H9 (cell line): Measurements from ENCODE around the gene GCNT3. TPM values are rescaled to one million over a fixed set of nuclear protein-coding genes. Genes with fewer than 3 reads are reported as not detected.

Source experiments
- DNase-seq: peaks from one replicate; pipeline ENCODE4 v3.0.0-alpha.2; 2017
- H2AFZ ChIP-seq: one replicate; pipeline ENCODE4 v1.6.1; 2013; ENCODE audit warnings: mild to moderate bottlenecking, low read length, control low read depth, moderate library complexity
- H2AK5ac ChIP-seq: 2 replicates; pipeline ENCODE4 v1.6.1; 2013; ENCODE audit warnings: low read length, control low read depth, mixed read lengths; ENCODE audit not compliant: insufficient read length
- H2BK120ac ChIP-seq: one replicate; pipeline ENCODE4 v1.6.1; 2013; ENCODE audit warnings: low read depth, mild to moderate bottlenecking, low read length, control low read depth, inconsistent platforms; ENCODE audit not compliant: poor library complexity, severe bottlenecking
- H2BK12ac ChIP-seq: 2 replicates; pipeline ENCODE4 v1.6.1; 2013; ENCODE audit warnings: low read length, control low read depth, mixed read lengths, low read depth; ENCODE audit not compliant: insufficient read length
- H2BK15ac ChIP-seq: 2 replicates; pipeline ENCODE4 v1.6.1; 2013; ENCODE audit warnings: low read depth, low read length, control low read depth
- H2BK20ac ChIP-seq: one replicate; pipeline ENCODE4 v1.6.1; 2013; ENCODE audit warnings: low read depth, mild to moderate bottlenecking, low read length, control low read depth, inconsistent platforms; ENCODE audit not compliant: poor library complexity, severe bottlenecking
- H2BK5ac ChIP-seq: 2 replicates; pipeline ENCODE4 v1.6.1; 2013; ENCODE audit warnings: low read length, control low read depth, mixed read lengths; ENCODE audit not compliant: insufficient read length
- H3K14ac ChIP-seq: 2 replicates; pipeline ENCODE4 v1.6.1; 2013; ENCODE audit warnings: low read length, control low read depth; ENCODE audit not compliant: insufficient read depth
- H3K18ac ChIP-seq: 2 replicates; pipeline ENCODE4 v1.6.1; 2013; ENCODE audit warnings: low read depth, mild to moderate bottlenecking, mixed read lengths, low read length, control low read depth; ENCODE audit not compliant: insufficient read length
- H3K23ac ChIP-seq: 2 replicates; pipeline ENCODE4 v1.6.1; 2013; ENCODE audit warnings: low read length, control low read depth, mixed read lengths, low read depth; ENCODE audit not compliant: insufficient read length
- H3K23me2 ChIP-seq: 2 replicates; pipeline ENCODE4 v1.6.1; 2013; ENCODE audit warnings: low read depth, mild to moderate bottlenecking, mixed read lengths, low read length, control low read depth; ENCODE audit not compliant: insufficient read length, poor library complexity, severe bottlenecking
- H3K27ac ChIP-seq: 2 replicates; pipeline ENCODE4 v1.5.1; 2013; ENCODE audit warnings: low read length, control low read depth, mixed read lengths, low read depth; ENCODE audit not compliant: insufficient read length
- H3K27me3 ChIP-seq: 2 replicates; pipeline ENCODE4 v1.6.1; 2013; ENCODE audit warnings: low read length, control low read depth, inconsistent platforms; ENCODE audit not compliant: insufficient read depth
- H3K4ac ChIP-seq: 2 replicates; pipeline ENCODE4 v1.6.1; 2013; ENCODE audit warnings: low read depth, mild to moderate bottlenecking, control low read depth, inconsistent platforms, low read length, moderate library complexity
- H3K4me1 ChIP-seq: 2 replicates; pipeline ENCODE4 v1.6.1; 2013; ENCODE audit warnings: low read length, control low read depth, inconsistent platforms; ENCODE audit not compliant: insufficient read depth
- H3K4me2 ChIP-seq: 2 replicates; pipeline ENCODE4 v1.6.1; 2013; ENCODE audit warnings: low read length, control low read depth, mixed read lengths; ENCODE audit not compliant: insufficient read length, insufficient read depth
- H3K56ac ChIP-seq: 2 replicates; pipeline ENCODE4 v1.6.1; 2013; ENCODE audit warnings: low read depth, mild to moderate bottlenecking, mixed read lengths, low read length, control low read depth; ENCODE audit not compliant: insufficient read length
- H3K79me1 ChIP-seq: 2 replicates; pipeline ENCODE4 v1.6.1; 2013; ENCODE audit warnings: low read depth, mild to moderate bottlenecking, moderate library complexity, low read length, control low read depth, inconsistent platforms; ENCODE audit not compliant: insufficient read depth, poor library complexity, severe bottlenecking
- H3K79me2 ChIP-seq: 2 replicates; pipeline ENCODE4 v1.6.1; 2013; ENCODE audit warnings: low read length, control low read depth, inconsistent platforms; ENCODE audit not compliant: insufficient read depth
- H3K9ac ChIP-seq: 2 replicates; pipeline ENCODE4 v1.6.1; 2013; ENCODE audit warnings: low read length, control low read depth, mixed read lengths; ENCODE audit not compliant: insufficient read length; ENCODE audit errors: extremely low read depth
- H3K9me3 ChIP-seq: one replicate; pipeline ENCODE4 v1.6.1; 2013; ENCODE audit warnings: low read depth, low read length, inconsistent platforms; ENCODE audit not compliant: control insufficient read depth
- H3T11ph ChIP-seq: one replicate; pipeline ENCODE4 v1.6.1; 2013; ENCODE audit warnings: mild to moderate bottlenecking, low read length, control low read depth, inconsistent platforms
- H4K20me1 ChIP-seq: one replicate; pipeline ENCODE4 v1.6.1; 2013; ENCODE audit not compliant: control insufficient read depth, insufficient read length, insufficient read depth
- H4K5ac ChIP-seq: 2 replicates; pipeline ENCODE4 v1.6.1; 2013; ENCODE audit warnings: low read depth, mild to moderate bottlenecking, mixed read lengths, low read length, control low read depth; ENCODE audit not compliant: insufficient read length
- H4K8ac ChIP-seq: replicated peaks from 2 replicates; pipeline ENCODE4 v1.6.1; 2013; ENCODE audit warnings: low read length, control low read depth, mixed read lengths, low read depth; ENCODE audit not compliant: insufficient read length
- H4K91ac ChIP-seq: 2 replicates; pipeline ENCODE4 v1.6.1; 2013; ENCODE audit warnings: low read depth, mild to moderate bottlenecking, moderate library complexity, mixed read lengths, low read length, control low read depth; ENCODE audit not compliant: insufficient read length
- H3K27ac Mint-ChIP-seq, 3 experiments: 2 replicates in 2 of 3; 3 replicates in 1 of 3; pipeline ENCODE4 v1.8.0; 2020 to 2021; ENCODE audit warnings: mixed read lengths in 3 of 3, mild to moderate bottlenecking in 1 of 3, moderate library complexity in 1 of 3
- H3K27me3 Mint-ChIP-seq: 2 replicates; pipeline ENCODE4 v1.8.0; 2021; ENCODE audit warnings: low read depth, mild to moderate bottlenecking, moderate library complexity, mixed read lengths
- H3K36me3 Mint-ChIP-seq, 3 experiments: 2 replicates in 2 of 3; 3 replicates in 1 of 3; pipeline ENCODE4 v1.8.0; 2020 to 2021; ENCODE audit warnings: low read depth in 3 of 3, mixed read lengths in 3 of 3; ENCODE audit not compliant: insufficient read depth in 1 of 3
- H3K4me1 Mint-ChIP-seq, 2 experiments: 2 replicates each; pipeline ENCODE4 v1.8.0; 2020; ENCODE audit warnings: mixed read lengths in 2 of 2
- H3K4me3 Mint-ChIP-seq, 2 experiments: 2 replicates in 1 of 2; 3 replicates in 1 of 2; pipeline ENCODE4 v1.8.0; 2020 to 2021; ENCODE audit warnings: mild to moderate bottlenecking in 2 of 2, mixed read lengths in 2 of 2, moderate library complexity in 1 of 2
- H3K9me3 Mint-ChIP-seq, 2 experiments: 2 replicates in 1 of 2; 3 replicates in 1 of 2; pipeline ENCODE4 v1.8.0; 2020; ENCODE audit warnings: mild to moderate bottlenecking in 2 of 2, mixed read lengths in 2 of 2, moderate library complexity in 1 of 2
- WGBS: extraction: QIAGEN DNeasy Blood & Tissue Kit; methylation state at CpG from one replicate; pipeline ENCODE4 v1.1.7; 2013; ENCODE audit warnings: missing lambda C conversion rate, low lambda C conversion rate, mixed read lengths; ENCODE audit not compliant: insufficient read length; ENCODE audit errors: extremely low coverage; 5-methylcytosine and 5-hydroxymethylcytosine counted together
- total RNA-seq: library from RNA; stranded (reverse); gene quantifications from 2 replicates; pipeline ENCODE4 v1.2.1, GENCODE V29; 2021
- TF ChIP-seq, protein P1 (sequence below): fragments of 200-600 bp; sonication (generic); conservative IDR thresholded peaks from 3 replicates; pipeline ENCODE4 v1.8.0; 2021; ENCODE audit warnings: antibody characterized with exemption, mild to moderate bottlenecking

GCNT3 gene
- total RNA-seq, 1 experiment from 2014 or later = not detected

DNA sequence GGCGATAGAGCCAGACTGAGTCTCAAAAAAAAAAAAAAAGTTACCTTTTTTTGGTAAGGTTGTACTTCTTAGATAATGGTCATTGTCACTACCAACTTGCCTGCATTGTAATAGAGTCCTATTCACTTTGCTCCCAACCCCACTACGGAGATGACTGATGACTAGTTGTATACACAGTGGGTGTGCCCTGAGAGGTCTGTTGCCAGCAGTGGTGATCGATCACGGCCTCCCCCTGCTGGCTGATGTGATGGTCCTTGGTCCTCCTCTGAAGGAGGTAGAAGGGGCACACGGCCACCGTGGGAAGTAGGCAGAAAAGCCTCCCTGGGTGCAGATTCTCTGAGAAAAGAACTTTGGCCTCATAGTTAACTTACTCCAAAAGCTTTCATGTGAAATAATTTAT is 10.7 kb downstream of the GCNT3 start:
- no peaks in the 10 kb centered on the region for H3K79me2 ChIP-seq
- Mint-ChIP-seq H3K4me1 (peaks cover 4 to 6% of the 10 kb centered on the region in 2 experiments; a peak in 2 of 4 replicates), H3K4me3 (no peak overlapping the region), H3K36me3 (no peaks in the 10 kb centered on the region), H3K27ac (no peak overlapping the region), H3K9me3 (no peaks in the 10 kb centered on the region), H3K27me3 (peaks cover 17% of the 10 kb centered on the region)
- H4K8ac ChIP-seq = no peak overlapping the region
- no peak overlapping the region for H2AFZ ChIP-seq
- no peak overlapping the region for H4K5ac ChIP-seq
- H3K27me3 ChIP-seq = no peaks in the 10 kb centered on the region
- no peak overlapping the region for H4K91ac ChIP-seq
- no peak overlapping the region for H3K9ac ChIP-seq
- TF ChIP-seq, protein P1, sequence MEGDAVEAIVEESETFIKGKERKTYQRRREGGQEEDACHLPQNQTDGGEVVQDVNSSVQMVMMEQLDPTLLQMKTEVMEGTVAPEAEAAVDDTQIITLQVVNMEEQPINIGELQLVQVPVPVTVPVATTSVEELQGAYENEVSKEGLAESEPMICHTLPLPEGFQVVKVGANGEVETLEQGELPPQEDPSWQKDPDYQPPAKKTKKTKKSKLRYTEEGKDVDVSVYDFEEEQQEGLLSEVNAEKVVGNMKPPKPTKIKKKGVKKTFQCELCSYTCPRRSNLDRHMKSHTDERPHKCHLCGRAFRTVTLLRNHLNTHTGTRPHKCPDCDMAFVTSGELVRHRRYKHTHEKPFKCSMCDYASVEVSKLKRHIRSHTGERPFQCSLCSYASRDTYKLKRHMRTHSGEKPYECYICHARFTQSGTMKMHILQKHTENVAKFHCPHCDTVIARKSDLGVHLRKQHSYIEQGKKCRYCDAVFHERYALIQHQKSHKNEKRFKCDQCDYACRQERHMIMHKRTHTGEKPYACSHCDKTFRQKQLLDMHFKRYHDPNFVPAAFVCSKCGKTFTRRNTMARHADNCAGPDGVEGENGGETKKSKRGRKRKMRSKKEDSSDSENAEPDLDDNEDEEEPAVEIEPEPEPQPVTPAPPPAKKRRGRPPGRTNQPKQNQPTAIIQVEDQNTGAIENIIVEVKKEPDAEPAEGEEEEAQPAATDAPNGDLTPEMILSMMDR = peak; percentile 73
- no peak overlapping the region for H3K18ac ChIP-seq
- H2BK5ac ChIP-seq = no peak overlapping the region
- WGBS = no CpG with 5 or more reads among the region's 6 CpGs
- no peak overlapping the region for H3T11ph ChIP-seq
- H3K4me2 ChIP-seq = no peak overlapping the region
- H2BK12ac ChIP-seq = no peak overlapping the region
- no peaks in the 10 kb centered on the region for H3K4me1 ChIP-seq
- no peak overlapping the region for H3K56ac ChIP-seq
- H3K23me2 ChIP-seq = no peaks in the 10 kb centered on the region
- no peak overlapping the region for H2BK120ac ChIP-seq
- H3K79me1 ChIP-seq = no peaks in the 10 kb centered on the region
- H3K9me3 ChIP-seq = no peaks in the 10 kb centered on the region
- no peaks in the 10 kb centered on the region for H4K20me1 ChIP-seq
- no peak overlapping the region for H2BK15ac ChIP-seq
- H3K27ac ChIP-seq = no peak overlapping the region
- H2AK5ac ChIP-seq = no peak overlapping the region
- no peak overlapping the region for H3K23ac ChIP-seq
- no peak overlapping the region for H3K14ac ChIP-seq
- H3K4ac ChIP-seq = no peak overlapping the region
- no peak overlapping the region for H2BK20ac ChIP-seq
- DNase-seq = peak; percentile 75
